ENCODE measurements around the gene IARS2.
"Not testable (repeated sequence)": the region's sequence is repeated elsewhere in the genome, so short reads cannot be mapped to it uniquely, and the experiment has no call there.

Gene IARS2

GRCh38 chr1:220094016-220094911, at the start of gene IARS2:
Gene IARS2, plus strand, starts transcription at chr1:220094132. Its CDS starts 85 bp downstream, at chr1:220094217.
- peak; percentile 74 for DNase-seq (ENCODE audit: insufficient read length, low spot score)
- FAIRE-seq, result peak; percentile 73

GRCh38 chr1:220044678-220045355, 49.1 kb upstream of the IARS2 start:
- FAIRE-seq (no peak), DNase-seq (ENCODE audit: insufficient read length, low spot score) (no peak)

GRCh38 chr1:220045356-220046051, 48.4 kb upstream of the IARS2 start:
- FAIRE-seq, result peak; percentile 28
- no peak for DNase-seq (ENCODE audit: insufficient read length, low spot score)

GRCh38 chr1:220046052-220046930, 47.6 kb upstream of the IARS2 start, which contains the start of gene EPRS1:
Gene EPRS1, minus strand, starts transcription at chr1:220046505. Its CDS starts 117 bp downstream, at chr1:220046388.
- DNase-seq (ENCODE audit: insufficient read length, low spot score) (peak; percentile 80), FAIRE-seq (peak; percentile 99)

- FAIRE-seq, result no peak
These were observed 37.6 kb upstream of the IARS2 start for GRCh38 chr1:220056374-220056773.

GRCh38 chr1:220060876-220061275, 33.1 kb upstream of the IARS2 start:
- FAIRE-seq (no peak), DNase-seq (ENCODE audit: insufficient read length, low spot score) (no peak)

More at GRCh38 chr1:220056374-220056773, 37.6 kb upstream of the IARS2 start:
- DNase-seq (ENCODE audit: insufficient read length, low spot score), result no peak

- FAIRE-seq (no peak), DNase-seq (ENCODE audit: insufficient read length, low spot score) (no peak)
These were observed 31.3 kb upstream of the IARS2 start for GRCh38 chr1:220062629-220063028.

GRCh38 chr1:220067269-220068204, 26.4 kb upstream of the IARS2 start:
- DNase-seq (ENCODE audit: insufficient read length, low spot score), result no peak

GRCh38 chr1:220076861-220077762, 16.8 kb upstream of the IARS2 start:
- DNase-seq (ENCODE audit: insufficient read length, low spot score) (no peak), FAIRE-seq (no peak)

More at GRCh38 chr1:220067269-220068204, 26.4 kb upstream of the IARS2 start:
- FAIRE-seq, result no peak

- no peak for DNase-seq (ENCODE audit: insufficient read length, low spot score)
- FAIRE-seq, result no peak
These were observed 16.0 kb upstream of the IARS2 start for GRCh38 chr1:220077887-220078286.

- DNase-seq (ENCODE audit: insufficient read length, low spot score), result no peak
- no peak for FAIRE-seq
These were observed 9.5 kb upstream of the IARS2 start for GRCh38 chr1:220084460-220084859.

- not testable (repeated sequence) for DNase-seq (ENCODE audit: insufficient read length, low spot score)
- peak; percentile 51 for FAIRE-seq
These were observed 7.7 kb upstream of the IARS2 start for GRCh38 chr1:220086261-220086686.

GRCh38 chr1:220089650-220090556, 4.0 kb upstream of the IARS2 start, which contains the start of gene BPNT1:
Gene BPNT1, minus strand, starts transcription at chr1:220089788. Its CDS starts 9,942 bp downstream, at chr1:220079846.
- DNase-seq (ENCODE audit: insufficient read length, low spot score), result peak; percentile 60
- peak; percentile 94 for FAIRE-seq

- no peak for FAIRE-seq
- no peak for DNase-seq (ENCODE audit: insufficient read length, low spot score)
These were observed 1.2 kb upstream of the IARS2 start for GRCh38 chr1:220092694-220093093.

GRCh38 chr1:220093361-220094015, 444 bp upstream of the IARS2 start:
- DNase-seq (ENCODE audit: insufficient read length, low spot score), result no peak
- no peak for FAIRE-seq

GRCh38 chr1:220099826-220100225, 5.9 kb downstream of the IARS2 start:
- DNase-seq (ENCODE audit: insufficient read length, low spot score) (no peak), FAIRE-seq (no peak)

Measured in GM19239 (cell line).